Measurements from ENCODE around the gene RPF1. TPM values are rescaled to one million over a fixed set of nuclear protein-coding genes. Genes with fewer than 3 reads are reported as not detected.

The RPF1 gene
- total RNA-seq, 1 experiment from 2014 or later, result 31.7 TPM

GRCh38 chr1:84538599-84538998, 59.5 kb downstream of the RPF1 start (continued):
- TF ChIP-seq AFF4 (CRISPR knock-in tag; IDR thresholded peaks at IDR 0.05; ENCODE audit: borderline replicate concordance), result no peak
- no peak for TF ChIP-seq TP53 (CRISPR knock-in tag; IDR thresholded peaks at IDR 0.05)
- TF ChIP-seq JUN (CRISPR knock-in tag; IDR thresholded peaks at IDR 0.05), result no peak
- no peak for TF ChIP-seq FOXJ3 (CRISPR knock-in tag; IDR thresholded peaks at IDR 0.05; ENCODE audit: borderline replicate concordance)
- no peak for TF ChIP-seq IRF2 (CRISPR knock-in tag; IDR thresholded peaks at IDR 0.05; ENCODE audit: borderline replicate concordance, low read depth)

GRCh38 chr1:84539972-84540371, 60.9 kb downstream of the RPF1 start:
- Mint-ChIP-seq H3K9me3 (no peaks in the 10 kb centered on the region), H3K27ac (no peak overlapping the region), H3K27me3 (ENCODE audit: low read depth) (no peaks in the 10 kb centered on the region), H3K4me3 (no peak overlapping the region), H3K4me1 (no peaks in the 10 kb centered on the region), H3K36me3 (no peaks in the 10 kb centered on the region)
- no peak for DNase-seq (ENCODE audit: low spot score)
- TF ChIP-seq SMAD4 (CRISPR knock-in tag; IDR thresholded peaks at IDR 0.05), result no peak
- no peak for TF ChIP-seq SP1 (CRISPR knock-in tag; conservative IDR thresholded peaks at IDR 0.05)
- TF ChIP-seq E2F5 (CRISPR knock-in tag; IDR thresholded peaks at IDR 0.05), result no peak
- no peak for TF ChIP-seq TCF7 (CRISPR knock-in tag; IDR thresholded peaks at IDR 0.05; ENCODE audit: low read depth)
- no peak for TF ChIP-seq ZSCAN18 (CRISPR knock-in tag; IDR thresholded peaks at IDR 0.05)
- TF ChIP-seq E2F4 (CRISPR knock-in tag; IDR thresholded peaks at IDR 0.05; ENCODE audit: borderline replicate concordance, low read depth), result no peak
- TF ChIP-seq ZNF396 (CRISPR knock-in tag; IDR thresholded peaks at IDR 0.05; ENCODE audit: borderline replicate concordance), result no peak
- no peak for TF ChIP-seq ZNF232 (CRISPR knock-in tag; IDR thresholded peaks at IDR 0.05)
- no peak for TF ChIP-seq GRHL2 (CRISPR knock-in tag; IDR thresholded peaks at IDR 0.05; ENCODE audit: insufficient replicate concordance, severe bottlenecking)
- TF ChIP-seq E2F1 (CRISPR knock-in tag; IDR thresholded peaks at IDR 0.05), result no peak
- TF ChIP-seq IRF2 (CRISPR knock-in tag; IDR thresholded peaks at IDR 0.05; ENCODE audit: borderline replicate concordance, low read depth), result no peak
- TF ChIP-seq NR2C2 (CRISPR knock-in tag; IDR thresholded peaks at IDR 0.05), result no peak
- no peak for TF ChIP-seq ZNF121 (CRISPR knock-in tag; IDR thresholded peaks at IDR 0.05)
- TF ChIP-seq NFATC4 (CRISPR knock-in tag; IDR thresholded peaks at IDR 0.05), result no peak
- TF ChIP-seq FOXK1 (CRISPR knock-in tag; IDR thresholded peaks at IDR 0.05), result no peak
- no peak for TF ChIP-seq ELF4 (CRISPR knock-in tag; IDR thresholded peaks at IDR 0.05; ENCODE audit: low read depth)
- no peak for TF ChIP-seq SMAD3 (CRISPR knock-in tag; IDR thresholded peaks at IDR 0.05; ENCODE audit: borderline replicate concordance)
- TF ChIP-seq NR3C1 (CRISPR knock-in tag; conservative IDR thresholded peaks at IDR 0.05; ENCODE audit: low read depth), result no peak
- CTCF ChIA-PET, result no interaction called here
- ATAC-seq, result no peak
- POLR2A ChIA-PET, result no interaction called here

All from WTC11 (cell line).